ENCODE data around the gene PAX1. TPM values are rescaled to one million over a fixed set of nuclear protein-coding genes. Genes with fewer than 3 reads are reported as not detected.

Gene PAX1
- total and polyA plus RNA-seq, 2 of the 8 experiments (the other 6 are each of a cell fraction or from before 2014, with no cell fraction given) = not detected

GRCh38 chr20:21656308-21657067, 49.0 kb upstream of the PAX1 start:
- H2AFZ ChIP-seq (ENCODE audit: low read length) = no peak overlapping the region
- H3K18ac ChIP-seq (ENCODE audit: extremely low read depth, low read length) = no peak overlapping the region
- H2BK20ac ChIP-seq (ENCODE audit: low read length) = no peak overlapping the region
- H3K36me3 ChIP-seq (ENCODE audit: control insufficient read depth in 2 of 4, insufficient read depth in 4 of 4, low read length in 3 of 4) = no peaks in the 10 kb centered on the region
- no peaks in the 10 kb centered on the region for H3K79me1 ChIP-seq (ENCODE audit: low read depth, low read length)
- CTCF ChIA-PET (ENCODE audit: partially characterized antibody) = interaction anchor here (1.3 to 3.5 kb wide), 4 partner anchors 10 to 36 kb away, joined by 4 to 14 read pairs (median 8); no protein-coding TSS in a partner anchor
- no peaks in the 10 kb centered on the region for H3K4me1 ChIP-seq (replicated peaks in 1 of 4; ENCODE audit: control insufficient read depth in 3 of 4, insufficient read depth in 4 of 4, low read length in 3 of 4)
- FAIRE-seq = no peak
- H4K5ac ChIP-seq (ENCODE audit: insufficient read length, low read depth, low read length) = no peak overlapping the region
- no peak overlapping the region for H4K8ac ChIP-seq (ENCODE audit: extremely low read depth, insufficient read depth, low read length)
- DNase-seq (ENCODE audit: low read depth in 1 of 2, low spot score in 2 of 2) = no peak
- POLR2A ChIA-PET (ENCODE audit: partially characterized antibody) = no interaction called here
- no peaks in the 10 kb centered on the region for H4K20me1 ChIP-seq (replicated peaks in 1 of 2; ENCODE audit: control insufficient read depth in 1 of 2, insufficient read depth in 2 of 2, low read length in 2 of 2)
- no peaks in the 10 kb centered on the region for H3K23me2 ChIP-seq (ENCODE audit: low read depth, low read length)
- H3K9ac ChIP-seq (replicated peaks in 1 of 4; ENCODE audit: extremely low read depth in 1 of 4, low read depth in 3 of 4, low read length in 3 of 4) = no peak overlapping the region
- H4K91ac ChIP-seq (replicated peaks; ENCODE audit: insufficient read length, low read length) = no peak overlapping the region
- no peaks in the 10 kb centered on the region for H3K9me3 ChIP-seq (ENCODE audit: insufficient read depth in 2 of 2, low read depth in 1 of 2, low read length in 1 of 2)
- no peak overlapping the region for H3K14ac ChIP-seq (ENCODE audit: insufficient read length)
- no peak overlapping the region for H3K23ac ChIP-seq (ENCODE audit: insufficient read length)
- H2BK12ac ChIP-seq (ENCODE audit: low read depth, low read length) = no peak overlapping the region
- no peak overlapping the region for H3K4me2 ChIP-seq (ENCODE audit: insufficient read depth in 1 of 2, low read depth in 2 of 2, low read length in 2 of 2)
- no peak overlapping the region for H2BK15ac ChIP-seq (ENCODE audit: low read length)
- no peak overlapping the region for H2AK5ac ChIP-seq (ENCODE audit: low read depth, low read length)
- H3K4ac ChIP-seq (replicated peaks; ENCODE audit: insufficient read length, low read depth, low read length) = no peak overlapping the region
- H3K27ac ChIP-seq (ENCODE audit: low read depth, low read length) = no peak overlapping the region
- H3K56ac ChIP-seq (replicated peaks; ENCODE audit: insufficient read length, low read depth, low read length) = no peak overlapping the region
- H2BK5ac ChIP-seq (ENCODE audit: low read depth, low read length) = no peak overlapping the region
- H3K79me2 ChIP-seq (ENCODE audit: control insufficient read depth in 1 of 2, insufficient read depth in 2 of 2, low read length in 2 of 2) = no peaks in the 10 kb centered on the region
- H3K4me3 ChIP-seq (ENCODE audit: extremely low read depth in 1 of 4, insufficient read depth in 2 of 4, low read depth in 3 of 4, low read length in 4 of 4) = no peak overlapping the region
- H2BK120ac ChIP-seq (replicated peaks; ENCODE audit: low read depth, low read length) = no peak overlapping the region
- 88% methylated on average over 7 of the region's 7 CpGs; no CpG with 5 or more reads in 1 of the 2 experiments for WGBS, 2 experiments (ENCODE audit: extremely low coverage in 1 of 2, insufficient coverage in 1 of 2, insufficient read length in 1 of 2, insufficient replicate concordance in 2 of 2, low coverage in 1 of 2, low lambda C conversion rate in 2 of 2, missing lambda C conversion rate in 1 of 2)
- TF ChIP-seq, protein P1, sequence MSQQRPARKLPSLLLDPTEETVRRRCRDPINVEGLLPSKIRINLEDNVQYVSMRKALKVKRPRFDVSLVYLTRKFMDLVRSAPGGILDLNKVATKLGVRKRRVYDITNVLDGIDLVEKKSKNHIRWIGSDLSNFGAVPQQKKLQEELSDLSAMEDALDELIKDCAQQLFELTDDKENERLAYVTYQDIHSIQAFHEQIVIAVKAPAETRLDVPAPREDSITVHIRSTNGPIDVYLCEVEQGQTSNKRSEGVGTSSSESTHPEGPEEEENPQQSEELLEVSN (IDR thresholded peaks at IDR 0.05) = no peak
- TF ChIP-seq CHD2 (IDR thresholded peaks at IDR 0.05; ENCODE audit: low read length) = no peak
- no peak for TF ChIP-seq POLR2A (IDR thresholded peaks at IDR 0.05; ENCODE audit: control extremely low read depth in 1 of 2, low read depth in 2 of 2, low read length in 2 of 2)
- no peak for TF ChIP-seq SIN3A (conservative IDR thresholded peaks at IDR 0.05 in 1 of 2, IDR thresholded peaks at IDR 0.05 in 1 of 2; ENCODE audit: low read depth in 1 of 2, low read length in 2 of 2)
- TF ChIP-seq JUN (IDR thresholded peaks at IDR 0.05; ENCODE audit: low read depth, low read length) = no peak
- TF ChIP-seq USF2 (IDR thresholded peaks at IDR 0.05; ENCODE audit: low read length) = no peak
- TF ChIP-seq POU5F1 (IDR thresholded peaks at IDR 0.05; ENCODE audit: low read depth, low read length) = no peak
- TF ChIP-seq EP300 (IDR thresholded peaks at IDR 0.05; ENCODE audit: borderline replicate concordance in 1 of 2, low read depth in 2 of 2, low read length in 2 of 2) = no peak
- TF ChIP-seq ASH2L (IDR thresholded peaks at IDR 0.05; ENCODE audit: low read length) = no peak
- TF ChIP-seq GABPA (IDR thresholded peaks at IDR 0.05; ENCODE audit: borderline replicate concordance, insufficient read depth, low read length) = no peak
- H3K27me3 ChIP-seq (replicated peaks in 1 of 4; ENCODE audit: control insufficient read depth in 3 of 4, extremely low read depth in 1 of 4, insufficient read depth in 3 of 4, low read length in 3 of 4) = no peaks in the 10 kb centered on the region
